RWPE2 (cell line): ENCODE measurements around the gene RPS16.
A peak's percentile ranks its signal among the peaks of the same experiment; 100 is the strongest.

Experiments
- ATAC-seq: fragments of 200-7000 bp; cut with Tn5 transposase; 3 replicates; pipeline ENCODE4 v1.9.1; 2021; ENCODE audit warnings: low read depth
- DNase-seq: peaks from one replicate; pipeline ENCODE4 v3.0.0-alpha.2; 2020; ENCODE audit warnings: low spot score
- H3K27ac ChIP-seq: fragments of 450-650 bp; 2 replicates; pipeline ENCODE4 v1.5.1; 2017; ENCODE audit warnings: mild to moderate bottlenecking; ENCODE audit not compliant: poor library complexity, severe bottlenecking
- H3K27me3 ChIP-seq: fragments of 250-450 bp; sonication (Bioruptor Pico); 2 replicates; pipeline ENCODE4 v1.5.1; 2021; ENCODE audit warnings: mild to moderate bottlenecking, moderate library complexity; ENCODE audit not compliant: insufficient read depth, poor library complexity, severe bottlenecking
- H3K36me3 ChIP-seq: fragments of 250-450 bp; sonication (Bioruptor Pico); 2 replicates; pipeline ENCODE4 v1.5.1; 2020; ENCODE audit warnings: low read depth, mild to moderate bottlenecking, moderate library complexity
- H3K4me1 ChIP-seq: fragments of 250-450 bp; sonication (Bioruptor Pico); 2 replicates; pipeline ENCODE4 v1.5.1; 2021; ENCODE audit warnings: mild to moderate bottlenecking, moderate library complexity; ENCODE audit not compliant: insufficient read depth, poor library complexity, severe bottlenecking
- H3K4me3 ChIP-seq: fragments of 250-450 bp; sonication (Bioruptor Pico); 2 replicates; pipeline ENCODE4 v1.5.1; 2021; ENCODE audit warnings: mild to moderate bottlenecking, moderate library complexity; ENCODE audit not compliant: severe bottlenecking
- H3K9me3 ChIP-seq: fragments of 250-450 bp; sonication (Bioruptor Pico); 2 replicates; pipeline ENCODE4 v1.5.1; 2021; ENCODE audit warnings: mild to moderate bottlenecking, moderate library complexity; ENCODE audit not compliant: severe bottlenecking
- TF ChIP-seq, protein P1 (sequence below): fragments of 450-650 bp; IDR thresholded peaks from one replicate; pipeline ENCODE4 v1.5.1; 2017; ENCODE audit warnings: mild to moderate bottlenecking, moderate library complexity; ENCODE audit not compliant: poor library complexity, severe bottlenecking

The RPS16 gene

DNA sequence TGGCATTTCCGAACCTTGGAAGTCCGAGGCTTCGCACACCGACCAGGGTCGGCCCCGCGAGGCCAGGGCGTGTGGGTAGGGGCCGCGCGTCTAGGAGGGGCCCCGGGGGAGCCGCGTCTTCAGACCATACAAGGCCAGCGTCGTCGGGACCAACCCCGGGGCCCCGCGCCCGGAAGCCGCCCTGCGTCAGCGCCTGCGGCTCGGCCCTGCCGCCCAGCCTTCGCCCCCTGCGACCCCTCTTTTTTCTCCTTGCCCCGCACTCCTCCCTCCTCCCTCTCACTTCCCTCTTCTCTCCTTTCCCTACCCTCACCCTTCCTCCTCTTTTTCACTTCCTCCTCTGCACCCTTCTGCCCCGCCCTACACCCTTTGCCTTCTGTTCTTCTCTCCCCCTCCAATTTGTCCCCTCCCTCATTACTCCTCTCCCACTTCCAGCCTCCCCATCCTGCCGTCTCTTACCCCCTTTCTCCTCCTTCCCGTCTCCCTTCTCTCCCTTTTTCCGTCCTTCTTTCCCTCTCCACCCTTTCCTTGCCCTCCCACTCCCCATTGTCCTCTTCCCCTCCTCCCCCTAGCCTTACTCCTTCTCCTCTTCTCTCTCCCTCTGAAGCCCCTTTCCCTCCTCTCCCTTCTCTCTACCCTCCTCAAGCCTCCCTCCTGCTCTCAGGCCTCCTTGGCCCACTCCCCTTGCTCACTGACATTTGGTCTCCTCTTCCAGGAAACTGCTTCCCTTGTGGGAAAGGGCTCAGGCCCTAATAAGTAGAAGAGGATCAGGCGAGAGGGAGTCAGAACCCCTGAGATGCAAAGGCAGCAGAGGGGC, 25.5 kb downstream of the RPS16 start:
- ATAC-seq (peak; percentile 17), DNase-seq (no peak)
- peak overlapping the region; percentile 89 for H3K4me3 ChIP-seq
- no peaks in the 10 kb centered on the region for H3K27me3 ChIP-seq
- H3K36me3 ChIP-seq = peaks cover 33% of the 10 kb centered on the region
- no peaks in the 10 kb centered on the region for H3K9me3 ChIP-seq
- H3K27ac ChIP-seq = peak overlapping the region; percentile 97
- peaks cover 13% of the 10 kb centered on the region for H3K4me1 ChIP-seq
- TF ChIP-seq, protein P1, sequence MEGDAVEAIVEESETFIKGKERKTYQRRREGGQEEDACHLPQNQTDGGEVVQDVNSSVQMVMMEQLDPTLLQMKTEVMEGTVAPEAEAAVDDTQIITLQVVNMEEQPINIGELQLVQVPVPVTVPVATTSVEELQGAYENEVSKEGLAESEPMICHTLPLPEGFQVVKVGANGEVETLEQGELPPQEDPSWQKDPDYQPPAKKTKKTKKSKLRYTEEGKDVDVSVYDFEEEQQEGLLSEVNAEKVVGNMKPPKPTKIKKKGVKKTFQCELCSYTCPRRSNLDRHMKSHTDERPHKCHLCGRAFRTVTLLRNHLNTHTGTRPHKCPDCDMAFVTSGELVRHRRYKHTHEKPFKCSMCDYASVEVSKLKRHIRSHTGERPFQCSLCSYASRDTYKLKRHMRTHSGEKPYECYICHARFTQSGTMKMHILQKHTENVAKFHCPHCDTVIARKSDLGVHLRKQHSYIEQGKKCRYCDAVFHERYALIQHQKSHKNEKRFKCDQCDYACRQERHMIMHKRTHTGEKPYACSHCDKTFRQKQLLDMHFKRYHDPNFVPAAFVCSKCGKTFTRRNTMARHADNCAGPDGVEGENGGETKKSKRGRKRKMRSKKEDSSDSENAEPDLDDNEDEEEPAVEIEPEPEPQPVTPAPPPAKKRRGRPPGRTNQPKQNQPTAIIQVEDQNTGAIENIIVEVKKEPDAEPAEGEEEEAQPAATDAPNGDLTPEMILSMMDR = no peak

DNA sequence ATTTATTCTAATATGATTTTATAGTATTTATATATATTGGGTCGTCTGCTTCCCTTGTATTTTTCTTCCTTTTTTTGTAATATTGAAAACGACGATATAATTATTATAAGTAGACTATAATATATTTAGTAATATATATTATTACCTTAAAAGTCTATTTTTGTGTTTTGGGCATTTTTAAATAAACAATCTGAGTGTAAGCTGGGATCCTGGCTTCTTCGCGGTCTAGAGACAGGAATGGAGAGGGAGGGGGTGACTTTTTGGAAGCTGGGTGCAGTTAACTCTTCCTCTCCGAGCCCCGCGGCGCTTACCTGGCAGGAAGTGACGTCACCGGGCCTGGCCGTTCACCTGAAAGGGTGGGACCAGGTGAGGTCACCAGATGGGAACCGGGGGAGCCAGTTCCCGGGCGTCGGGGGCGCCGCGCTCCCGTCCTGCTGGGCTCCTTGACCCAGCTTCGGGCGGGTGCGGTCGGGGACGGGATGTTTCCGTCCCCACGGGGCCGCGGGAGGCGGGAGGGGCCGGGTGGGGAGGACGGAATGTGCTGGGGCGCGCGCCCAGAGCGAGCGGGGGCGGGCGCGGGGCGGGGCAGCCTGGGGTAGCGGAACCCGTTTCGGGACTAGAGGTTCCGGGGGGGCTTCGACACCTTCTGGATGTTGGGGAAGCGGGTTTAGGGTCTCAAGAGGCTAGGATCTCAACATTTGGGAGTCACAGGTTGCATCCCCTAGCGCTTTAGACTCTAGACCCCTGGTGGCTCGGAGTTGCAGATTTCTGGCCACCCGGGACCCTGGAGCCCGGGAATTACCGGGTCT, 26.3 kb downstream of the RPS16 start:
- TF ChIP-seq, protein P1 = no peak
- Histone ChIP-seq H3K27ac (peak overlapping the region; percentile 97), H3K9me3 (no peaks in the 10 kb centered on the region), H3K27me3 (no peaks in the 10 kb centered on the region), H3K4me3 (peak overlapping the region; percentile 89), H3K36me3 (peaks cover 25% of the 10 kb centered on the region), H3K4me1 (peaks cover 14% of the 10 kb centered on the region)
- ATAC-seq = peak; percentile 20
- DNase-seq = peak; percentile 99

DNA sequence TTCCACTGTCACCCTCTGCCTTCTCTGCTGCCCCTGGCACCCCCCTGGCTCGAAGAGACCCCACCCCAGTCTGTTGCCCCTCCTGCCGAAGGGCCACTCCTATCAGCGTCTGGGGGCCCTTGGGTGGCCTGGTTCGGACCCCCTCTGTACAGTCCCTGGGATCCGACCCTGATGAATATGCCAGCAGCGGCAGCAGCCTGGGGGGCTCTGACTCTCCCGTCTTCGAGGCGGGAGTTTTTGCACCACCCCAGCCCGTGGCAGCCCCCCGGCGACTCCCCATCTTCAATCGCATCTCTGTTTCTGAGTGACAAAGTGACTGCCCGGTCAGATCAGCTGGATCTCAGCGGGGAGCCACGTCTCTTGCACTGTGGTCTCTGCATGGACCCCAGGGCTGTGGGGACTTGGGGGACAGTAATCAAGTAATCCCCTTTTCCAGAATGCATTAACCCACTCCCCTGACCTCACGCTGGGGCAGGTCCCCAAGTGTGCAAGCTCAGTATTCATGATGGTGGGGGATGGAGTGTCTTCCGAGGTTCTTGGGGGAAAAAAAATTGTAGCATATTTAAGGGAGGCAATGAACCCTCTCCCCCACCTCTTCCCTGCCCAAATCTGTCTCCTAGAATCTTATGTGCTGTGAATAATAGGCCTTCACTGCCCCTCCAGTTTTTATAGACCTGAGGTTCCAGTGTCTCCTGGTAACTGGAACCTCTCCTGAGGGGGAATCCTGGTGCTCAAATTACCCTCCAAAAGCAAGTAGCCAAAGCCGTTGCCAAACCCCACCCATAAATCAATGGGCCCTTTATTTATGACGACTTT, 27.1 kb downstream of the RPS16 start:
- ATAC-seq (no peak), DNase-seq (no peak)
- TF ChIP-seq, protein P1 = no peak
- Histone ChIP-seq H3K4me3 (peak overlapping the region; percentile 89), H3K27me3 (no peaks in the 10 kb centered on the region), H3K4me1 (peaks cover 19% of the 10 kb centered on the region), H3K27ac (peak overlapping the region; percentile 97), H3K9me3 (no peaks in the 10 kb centered on the region), H3K36me3 (peaks cover 25% of the 10 kb centered on the region)

DNA sequence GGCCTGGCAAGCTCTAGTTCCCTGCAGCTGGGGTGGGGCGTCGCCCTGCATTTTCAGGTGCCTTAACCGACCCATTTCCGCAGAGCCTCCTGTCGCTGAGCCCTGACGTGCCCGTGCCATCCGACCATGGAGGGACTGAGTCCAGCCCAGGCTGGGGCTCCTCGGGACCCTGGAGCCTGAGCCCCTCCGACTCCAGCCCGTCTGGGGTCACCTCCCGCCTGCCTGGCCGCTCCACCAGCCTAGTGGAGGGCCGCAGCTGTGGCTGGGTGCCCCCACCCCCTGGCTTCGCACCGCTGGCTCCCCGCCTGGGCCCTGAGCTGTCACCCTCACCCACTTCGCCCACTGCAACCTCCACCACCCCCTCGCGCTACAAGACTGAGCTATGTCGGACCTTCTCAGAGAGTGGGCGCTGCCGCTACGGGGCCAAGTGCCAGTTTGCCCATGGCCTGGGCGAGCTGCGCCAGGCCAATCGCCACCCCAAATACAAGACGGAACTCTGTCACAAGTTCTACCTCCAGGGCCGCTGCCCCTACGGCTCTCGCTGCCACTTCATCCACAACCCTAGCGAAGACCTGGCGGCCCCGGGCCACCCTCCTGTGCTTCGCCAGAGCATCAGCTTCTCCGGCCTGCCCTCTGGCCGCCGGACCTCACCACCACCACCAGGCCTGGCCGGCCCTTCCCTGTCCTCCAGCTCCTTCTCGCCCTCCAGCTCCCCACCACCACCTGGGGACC, 27.9 kb downstream of the RPS16 start:
- H3K27ac ChIP-seq = peak overlapping the region; percentile 97
- peak overlapping the region; percentile 89 for H3K4me3 ChIP-seq
- H3K27me3 ChIP-seq = no peaks in the 10 kb centered on the region
- peaks cover 21% of the 10 kb centered on the region for H3K4me1 ChIP-seq
- no peaks in the 10 kb centered on the region for H3K9me3 ChIP-seq
- DNase-seq (no peak), ATAC-seq (no peak)
- TF ChIP-seq, protein P1 = no peak
- peaks cover 25% of the 10 kb centered on the region for H3K36me3 ChIP-seq
